HuH-7.5 (cell line): ENCODE data around the gene FLII.
A peak's percentile ranks its signal among the peaks of the same experiment; 100 is the strongest.

Source experiments
- DNase-seq: peaks from one replicate; pipeline ENCODE4 v3.0.0; 2011; ENCODE audit warnings: low spot score

FLII gene

GRCh38 chr17:18260332-18261145 lies 2.0 kb upstream of the FLII start, which contains the start of gene MIEF2:
TSS of gene MIEF2 (plus strand) at chr17:18260662. CDS start at chr17:18262721, 2,059 bp downstream.
- peak; percentile 98 for DNase-seq

- no peak for DNase-seq
Measured at GRCh38 chr17:18259621-18260331, 1.2 kb upstream of the FLII start.

- DNase-seq, result peak; percentile 83
Measured at GRCh38 chr17:18257982-18258355, 569 bp downstream of the FLII start.

GRCh38 chr17:18257268-18257981 lies 1.1 kb downstream of the FLII start:
- DNase-seq, result peak; percentile 64

GRCh38 chr17:18256776-18257175 lies 1.8 kb downstream of the FLII start:
- DNase-seq, result no peak

GRCh38 chr17:18256351-18256750 lies 2.2 kb downstream of the FLII start:
- no peak for DNase-seq

GRCh38 chr17:18254888-18255649 lies 3.5 kb downstream of the FLII start:
- DNase-seq, result no peak

- DNase-seq, result no peak
Measured at GRCh38 chr17:18253947-18254821, 4.4 kb downstream of the FLII start.

GRCh38 chr17:18253187-18253884 lies 5.2 kb downstream of the FLII start:
- DNase-seq, result no peak

GRCh38 chr17:18252160-18252559 lies 6.4 kb downstream of the FLII start:
- no peak for DNase-seq

- no peak for DNase-seq
Measured at GRCh38 chr17:18251204-18251603, 7.3 kb downstream of the FLII start.

- no peak for DNase-seq
Measured at GRCh38 chr17:18250708-18251107, 7.8 kb downstream of the FLII start.

- no peak for DNase-seq
Measured at GRCh38 chr17:18250259-18250658, 8.3 kb downstream of the FLII start.

GRCh38 chr17:18248811-18249210 lies 9.7 kb downstream of the FLII start:
- no peak for DNase-seq

- peak; percentile 95 for DNase-seq
Measured at GRCh38 chr17:18248300-18248731, 10.2 kb downstream of the FLII start.

- DNase-seq, result no peak
Measured at GRCh38 chr17:18247613-18248001, 10.9 kb downstream of the FLII start.

GRCh38 chr17:18246880-18247612 lies 11.5 kb downstream of the FLII start:
- DNase-seq, result no peak

GRCh38 chr17:18246109-18246725 lies 12.3 kb downstream of the FLII start:
- DNase-seq, result no peak
